Prostate gland (tissue), 2 donors: ENCODE results near the gene CDKN2B.

ENCODE experiments used
- CTCF ChIP-seq, 4 experiments: fragments of 200-600 bp in 2 of 4; fragments of 450-650 bp in 2 of 4; sonication (generic) in 2 of 4; IDR thresholded peaks; 1 replicate in 3 of 4; 2 replicates in 1 of 4; pipeline ENCODE4 v1.5.1; 2016 to 2019; ENCODE audit warnings: antibody characterized with exemption in 4 of 4, mild to moderate bottlenecking in 2 of 4, moderate library complexity in 2 of 4
- POLR2A ChIP-seq: fragments of 450-650 bp; IDR thresholded peaks from one replicate; pipeline ENCODE4 v1.6.1; 2016; ENCODE audit warnings: antibody characterized with exemption, mild to moderate bottlenecking
- POLR2AphosphoS5 ChIP-seq: sonication (generic); formaldehyde crosslinking; IDR thresholded peaks from one replicate; pipeline ENCODE4 v1.6.1; 2017; ENCODE audit warnings: antibody characterized with exemption

GRCh38 chr9:22008384-22008716, 755 bp downstream of the CDKN2B start:
- no peak for TF ChIP-seq POLR2A
- TF ChIP-seq CTCF (IDR thresholded peaks at IDR 0.05) = no peak
- no peak for TF ChIP-seq POLR2AphosphoS5
